ENCODE data around the gene NEK11. TPM values are rescaled to one million over a fixed set of nuclear protein-coding genes. Genes with fewer than 3 reads are reported as not detected.

Gene NEK11
- total RNA-seq, 2 donors from 2014 or later, result 0.20 to 6.0 TPM

- DNase-seq, result no peak
- Histone ChIP-seq H3K36me3 (ENCODE audit: control insufficient read depth, insufficient read depth, low read length) (no peaks in the 10 kb centered on the region), H3K9ac (ENCODE audit: extremely low read depth, low read length, poor library complexity, severe bottlenecking) (no peak overlapping the region), H3K27me3 (ENCODE audit: control insufficient read depth, insufficient read depth, low read length, poor library complexity, severe bottlenecking) (no peaks in the 10 kb centered on the region), H3K4me1 (ENCODE audit: control insufficient read depth, insufficient read depth, low read length) (no peaks in the 10 kb centered on the region), H3K27ac (ENCODE audit: low read depth, low read length) (no peak overlapping the region), H3K4me3 (ENCODE audit: low read length) (no peak overlapping the region), H3K9me3 (ENCODE audit: control insufficient read depth, low read length) (no peaks in the 10 kb centered on the region)
- no peaks in the 10 kb centered on the region for H3K4me1 Mint-ChIP-seq
- no peak overlapping the region for H3K27ac Mint-ChIP-seq
- H3K9me3 Mint-ChIP-seq, result peaks cover 3% of the 10 kb centered on the region
- no peak for TF ChIP-seq CTCF (conservative IDR thresholded peaks at IDR 0.05)
- H3K27me3 Mint-ChIP-seq (ENCODE audit: insufficient read depth), result no peaks in the 10 kb centered on the region
- no peaks in the 10 kb centered on the region for H3K36me3 Mint-ChIP-seq (ENCODE audit: low read depth)
- no peak overlapping the region for H3K4me3 Mint-ChIP-seq
- WGBS, 2 experiments (ENCODE audit: insufficient coverage in 1 of 2, insufficient read length in 1 of 2), result 77 to 91% methylated on average over 6 of the region's 6 CpGs
Observed at GRCh38 chr3:131217296-131217741, 190.6 kb downstream of the NEK11 start.

- TF ChIP-seq CTCF (conservative IDR thresholded peaks at IDR 0.05), result no peak
- Histone ChIP-seq H3K9ac (ENCODE audit: extremely low read depth, low read length, poor library complexity, severe bottlenecking) (no peak overlapping the region), H3K36me3 (ENCODE audit: control insufficient read depth, insufficient read depth, low read length) (no peaks in the 10 kb centered on the region), H3K9me3 (ENCODE audit: control insufficient read depth, low read length) (no peaks in the 10 kb centered on the region), H3K4me3 (ENCODE audit: low read length) (no peak overlapping the region), H3K27me3 (ENCODE audit: control insufficient read depth, insufficient read depth, low read length, poor library complexity, severe bottlenecking) (no peaks in the 10 kb centered on the region), H3K27ac (ENCODE audit: low read depth, low read length) (no peak overlapping the region), H3K4me1 (ENCODE audit: control insufficient read depth, insufficient read depth, low read length) (no peaks in the 10 kb centered on the region)
- Mint-ChIP-seq H3K4me3 (no peak overlapping the region), H3K27ac (no peak overlapping the region), H3K4me1 (no peaks in the 10 kb centered on the region), H3K27me3 (ENCODE audit: insufficient read depth) (no peaks in the 10 kb centered on the region), H3K9me3 (peaks cover 2% of the 10 kb centered on the region), H3K36me3 (ENCODE audit: low read depth) (no peaks in the 10 kb centered on the region)
- DNase-seq, result no peak
- WGBS, 2 experiments (ENCODE audit: insufficient coverage in 1 of 2, insufficient read length in 1 of 2), result 80 to 97% methylated on average over 1 of the region's 1 CpG
Observed at GRCh38 chr3:131218196-131218595, 191.5 kb downstream of the NEK11 start.

DNA sequence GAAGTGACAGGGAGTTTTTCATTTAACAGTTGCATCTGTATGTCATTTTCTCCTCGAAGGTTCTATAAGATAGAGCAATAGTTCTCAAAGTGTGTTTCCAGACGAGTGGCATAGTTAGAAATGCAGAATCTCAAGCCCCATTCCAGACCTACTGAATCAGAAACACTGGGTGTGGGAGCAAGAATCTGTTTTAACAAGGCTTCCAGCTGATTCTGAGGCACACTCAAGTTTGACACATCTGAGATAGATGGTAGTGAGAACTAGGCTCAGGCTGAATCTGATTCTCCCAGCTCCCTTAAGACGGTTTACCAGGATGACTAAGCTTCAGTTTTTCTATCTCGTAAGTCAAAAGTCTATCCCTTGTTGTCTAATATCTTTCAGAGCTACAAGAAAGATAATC is 195.1 kb downstream of the NEK11 start:
- WGBS, 2 experiments (ENCODE audit: insufficient coverage in 1 of 2, insufficient read length in 1 of 2), result 70 to 79% methylated on average over 3 to 4 of the region's 4 CpGs
- no peaks in the 10 kb centered on the region for H3K4me1 Mint-ChIP-seq
- H3K27ac Mint-ChIP-seq, result no peak overlapping the region

More for the DNA sequence above, 195.1 kb downstream of the NEK11 start:
- Histone ChIP-seq H3K4me3 (ENCODE audit: low read length) (no peak overlapping the region), H3K9ac (ENCODE audit: extremely low read depth, low read length, poor library complexity, severe bottlenecking) (no peak overlapping the region), H3K27me3 (ENCODE audit: control insufficient read depth, insufficient read depth, low read length, poor library complexity, severe bottlenecking) (no peaks in the 10 kb centered on the region), H3K9me3 (ENCODE audit: control insufficient read depth, low read length) (no peaks in the 10 kb centered on the region), H3K36me3 (ENCODE audit: control insufficient read depth, insufficient read depth, low read length) (no peaks in the 10 kb centered on the region), H3K4me1 (ENCODE audit: control insufficient read depth, insufficient read depth, low read length) (no peaks in the 10 kb centered on the region), H3K27ac (ENCODE audit: low read depth, low read length) (no peak overlapping the region)
- Mint-ChIP-seq H3K9me3 (peaks cover 2% of the 10 kb centered on the region), H3K36me3 (ENCODE audit: low read depth) (no peaks in the 10 kb centered on the region), H3K27me3 (ENCODE audit: insufficient read depth) (no peaks in the 10 kb centered on the region), H3K4me3 (no peak overlapping the region)
- TF ChIP-seq CTCF (conservative IDR thresholded peaks at IDR 0.05), result no peak
- no peak for DNase-seq
